H9 (cell line): Measurements from ENCODE around the gene LIX1L. TPM values are rescaled to one million over a fixed set of nuclear protein-coding genes. Genes with fewer than 3 reads are reported as not detected.

ENCODE experiments used
- DNase-seq: peaks from one replicate; pipeline ENCODE4 v3.0.0-alpha.2; 2017
- H2AFZ ChIP-seq: one replicate; pipeline ENCODE4 v1.6.1; 2013; ENCODE audit warnings: mild to moderate bottlenecking, low read length, control low read depth, moderate library complexity
- H2AK5ac ChIP-seq: 2 replicates; pipeline ENCODE4 v1.6.1; 2013; ENCODE audit warnings: low read length, control low read depth, mixed read lengths; ENCODE audit not compliant: insufficient read length
- H2BK120ac ChIP-seq: one replicate; pipeline ENCODE4 v1.6.1; 2013; ENCODE audit warnings: low read depth, mild to moderate bottlenecking, low read length, control low read depth, inconsistent platforms; ENCODE audit not compliant: poor library complexity, severe bottlenecking
- H2BK12ac ChIP-seq: 2 replicates; pipeline ENCODE4 v1.6.1; 2013; ENCODE audit warnings: low read length, control low read depth, mixed read lengths, low read depth; ENCODE audit not compliant: insufficient read length
- H2BK15ac ChIP-seq: 2 replicates; pipeline ENCODE4 v1.6.1; 2013; ENCODE audit warnings: low read depth, low read length, control low read depth
- H2BK20ac ChIP-seq: one replicate; pipeline ENCODE4 v1.6.1; 2013; ENCODE audit warnings: low read depth, mild to moderate bottlenecking, low read length, control low read depth, inconsistent platforms; ENCODE audit not compliant: poor library complexity, severe bottlenecking
- H2BK5ac ChIP-seq: 2 replicates; pipeline ENCODE4 v1.6.1; 2013; ENCODE audit warnings: low read length, control low read depth, mixed read lengths; ENCODE audit not compliant: insufficient read length
- H3K14ac ChIP-seq: 2 replicates; pipeline ENCODE4 v1.6.1; 2013; ENCODE audit warnings: low read length, control low read depth; ENCODE audit not compliant: insufficient read depth
- H3K18ac ChIP-seq: 2 replicates; pipeline ENCODE4 v1.6.1; 2013; ENCODE audit warnings: low read depth, mild to moderate bottlenecking, mixed read lengths, low read length, control low read depth; ENCODE audit not compliant: insufficient read length
- H3K23ac ChIP-seq: 2 replicates; pipeline ENCODE4 v1.6.1; 2013; ENCODE audit warnings: low read length, control low read depth, mixed read lengths, low read depth; ENCODE audit not compliant: insufficient read length
- H3K23me2 ChIP-seq: 2 replicates; pipeline ENCODE4 v1.6.1; 2013; ENCODE audit warnings: low read depth, mild to moderate bottlenecking, mixed read lengths, low read length, control low read depth; ENCODE audit not compliant: insufficient read length, poor library complexity, severe bottlenecking
- H3K27ac ChIP-seq: 2 replicates; pipeline ENCODE4 v1.5.1; 2013; ENCODE audit warnings: low read length, control low read depth, mixed read lengths, low read depth; ENCODE audit not compliant: insufficient read length
- H3K27me3 ChIP-seq: 2 replicates; pipeline ENCODE4 v1.6.1; 2013; ENCODE audit warnings: low read length, control low read depth, inconsistent platforms; ENCODE audit not compliant: insufficient read depth
- H3K4ac ChIP-seq: 2 replicates; pipeline ENCODE4 v1.6.1; 2013; ENCODE audit warnings: low read depth, mild to moderate bottlenecking, control low read depth, inconsistent platforms, low read length, moderate library complexity
- H3K4me1 ChIP-seq: 2 replicates; pipeline ENCODE4 v1.6.1; 2013; ENCODE audit warnings: low read length, control low read depth, inconsistent platforms; ENCODE audit not compliant: insufficient read depth
- H3K4me2 ChIP-seq: 2 replicates; pipeline ENCODE4 v1.6.1; 2013; ENCODE audit warnings: low read length, control low read depth, mixed read lengths; ENCODE audit not compliant: insufficient read length, insufficient read depth
- H3K56ac ChIP-seq: 2 replicates; pipeline ENCODE4 v1.6.1; 2013; ENCODE audit warnings: low read depth, mild to moderate bottlenecking, mixed read lengths, low read length, control low read depth; ENCODE audit not compliant: insufficient read length
- H3K79me1 ChIP-seq: 2 replicates; pipeline ENCODE4 v1.6.1; 2013; ENCODE audit warnings: low read depth, mild to moderate bottlenecking, moderate library complexity, low read length, control low read depth, inconsistent platforms; ENCODE audit not compliant: insufficient read depth, poor library complexity, severe bottlenecking
- H3K79me2 ChIP-seq: 2 replicates; pipeline ENCODE4 v1.6.1; 2013; ENCODE audit warnings: low read length, control low read depth, inconsistent platforms; ENCODE audit not compliant: insufficient read depth
- H3K9ac ChIP-seq: 2 replicates; pipeline ENCODE4 v1.6.1; 2013; ENCODE audit warnings: low read length, control low read depth, mixed read lengths; ENCODE audit not compliant: insufficient read length; ENCODE audit errors: extremely low read depth
- H3K9me3 ChIP-seq: one replicate; pipeline ENCODE4 v1.6.1; 2013; ENCODE audit warnings: low read depth, low read length, inconsistent platforms; ENCODE audit not compliant: control insufficient read depth
- H3T11ph ChIP-seq: one replicate; pipeline ENCODE4 v1.6.1; 2013; ENCODE audit warnings: mild to moderate bottlenecking, low read length, control low read depth, inconsistent platforms
- H4K20me1 ChIP-seq: one replicate; pipeline ENCODE4 v1.6.1; 2013; ENCODE audit not compliant: control insufficient read depth, insufficient read length, insufficient read depth
- H4K5ac ChIP-seq: 2 replicates; pipeline ENCODE4 v1.6.1; 2013; ENCODE audit warnings: low read depth, mild to moderate bottlenecking, mixed read lengths, low read length, control low read depth; ENCODE audit not compliant: insufficient read length
- H4K8ac ChIP-seq: replicated peaks from 2 replicates; pipeline ENCODE4 v1.6.1; 2013; ENCODE audit warnings: low read length, control low read depth, mixed read lengths, low read depth; ENCODE audit not compliant: insufficient read length
- H4K91ac ChIP-seq: 2 replicates; pipeline ENCODE4 v1.6.1; 2013; ENCODE audit warnings: low read depth, mild to moderate bottlenecking, moderate library complexity, mixed read lengths, low read length, control low read depth; ENCODE audit not compliant: insufficient read length
- H3K27ac Mint-ChIP-seq, 3 experiments: 2 replicates in 2 of 3; 3 replicates in 1 of 3; pipeline ENCODE4 v1.8.0; 2020 to 2021; ENCODE audit warnings: mixed read lengths in 3 of 3, mild to moderate bottlenecking in 1 of 3, moderate library complexity in 1 of 3
- H3K27me3 Mint-ChIP-seq: 2 replicates; pipeline ENCODE4 v1.8.0; 2021; ENCODE audit warnings: low read depth, mild to moderate bottlenecking, moderate library complexity, mixed read lengths
- H3K36me3 Mint-ChIP-seq, 3 experiments: 2 replicates in 2 of 3; 3 replicates in 1 of 3; pipeline ENCODE4 v1.8.0; 2020 to 2021; ENCODE audit warnings: low read depth in 3 of 3, mixed read lengths in 3 of 3; ENCODE audit not compliant: insufficient read depth in 1 of 3
- H3K4me1 Mint-ChIP-seq, 2 experiments: 2 replicates each; pipeline ENCODE4 v1.8.0; 2020; ENCODE audit warnings: mixed read lengths in 2 of 2
- H3K4me3 Mint-ChIP-seq, 2 experiments: 2 replicates in 1 of 2; 3 replicates in 1 of 2; pipeline ENCODE4 v1.8.0; 2020 to 2021; ENCODE audit warnings: mild to moderate bottlenecking in 2 of 2, mixed read lengths in 2 of 2, moderate library complexity in 1 of 2
- H3K9me3 Mint-ChIP-seq, 2 experiments: 2 replicates in 1 of 2; 3 replicates in 1 of 2; pipeline ENCODE4 v1.8.0; 2020; ENCODE audit warnings: mild to moderate bottlenecking in 2 of 2, mixed read lengths in 2 of 2, moderate library complexity in 1 of 2
- CTCF ChIP-seq: fragments of 200-600 bp; sonication (generic); conservative IDR thresholded peaks from 3 replicates; pipeline ENCODE4 v1.8.0; 2021; ENCODE audit warnings: antibody characterized with exemption, mild to moderate bottlenecking
- WGBS: extraction: QIAGEN DNeasy Blood & Tissue Kit; methylation state at CpG from one replicate; pipeline ENCODE4 v1.1.7; 2013; ENCODE audit warnings: missing lambda C conversion rate, low lambda C conversion rate, mixed read lengths; ENCODE audit not compliant: insufficient read length; ENCODE audit errors: extremely low coverage; 5-methylcytosine and 5-hydroxymethylcytosine counted together
- total RNA-seq: library from RNA; stranded (reverse); gene quantifications from 2 replicates; pipeline ENCODE4 v1.2.1, GENCODE V29; 2021

LIX1L gene
- total RNA-seq, 1 experiment from 2014 or later = 5.9 TPM

GRCh38 chr1:145995148-145995881, 37.5 kb upstream of the LIX1L start:
- no peak for DNase-seq
- Histone ChIP-seq H4K91ac (no peak overlapping the region), H3K18ac (no peak overlapping the region), H3K4ac (no peak overlapping the region), H3K79me2 (peaks cover 3% of the 10 kb centered on the region; the same call in 1 of the 2 replicates), H4K5ac (no peak overlapping the region), H2BK120ac (no peak overlapping the region), H3K27me3 (no peaks in the 10 kb centered on the region), H3K4me1 (peaks cover 5% of the 10 kb centered on the region; the same call in 1 of the 2 replicates), H2AK5ac (no peak overlapping the region), H3K23ac (no peak overlapping the region), H3K56ac (no peak overlapping the region), H2BK20ac (no peak overlapping the region), H3K23me2 (peaks cover 19% of the 10 kb centered on the region), H3K27ac (no peak overlapping the region), H3K9ac (peak overlapping the region; percentile 99), H2BK5ac (no peak overlapping the region), H4K20me1 (no peaks in the 10 kb centered on the region), H2BK15ac (no peak overlapping the region), H3K14ac (no peak overlapping the region), H2BK12ac (no peak overlapping the region), H3T11ph (no peak overlapping the region), H3K79me1 (peaks cover 7% of the 10 kb centered on the region), H3K9me3 (no peaks in the 10 kb centered on the region), H3K4me2 (peak overlapping the region; percentile 92), H4K8ac (no peak overlapping the region), H2AFZ (no peak overlapping the region)
- peaks cover 0 to 3% of the 10 kb centered on the region in 2 experiments; a peak in 2 of 5 replicates for H3K9me3 Mint-ChIP-seq
- no peaks in the 10 kb centered on the region for H3K27me3 Mint-ChIP-seq
- peak overlapping the region in 2 of 3 experiments; percentile 98 to 99; a peak in 4 of 7 replicates for H3K27ac Mint-ChIP-seq
- WGBS = no CpG with 5 or more reads among the region's 8 CpGs
- peak overlapping the region; percentile 87 to 99 for H3K4me3 Mint-ChIP-seq
- H3K36me3 Mint-ChIP-seq = peaks cover 32 to 43% (median 32%) of the 10 kb centered on the region in 3 experiments
- H3K4me1 Mint-ChIP-seq = peaks cover 48 to 58% of the 10 kb centered on the region in 2 experiments
- no peak for TF ChIP-seq CTCF
